ENCODE results near the gene SPRR2B. TPM values are rescaled to one million over a fixed set of nuclear protein-coding genes. Genes with fewer than 3 reads are reported as not detected.

Gene SPRR2B
- total RNA-seq, 2 experiments from 2014 or later: not detected

- POLR2A ChIA-PET: no interaction called here
- no peak overlapping the region for H3K27ac ChIP-seq (ENCODE audit: low read depth in 1 of 2, low read length in 2 of 2)
- no peaks in the 10 kb centered on the region for H3K27me3 ChIP-seq (ENCODE audit: control insufficient read depth in 1 of 2, insufficient read depth in 2 of 2, low read length in 2 of 2)
- ATAC-seq (ENCODE audit: poor library complexity): no peak
- no peaks in the 10 kb centered on the region for H3K9me3 ChIP-seq (ENCODE audit: control insufficient read depth in 1 of 2, insufficient read depth in 1 of 2, low read length in 2 of 2)
- H3K4me1 ChIP-seq (ENCODE audit: insufficient read depth, low read length): no peaks in the 10 kb centered on the region
- peaks cover 29% of the 10 kb centered on the region for H3K27me3 Mint-ChIP-seq
- H3K27ac Mint-ChIP-seq: no peak overlapping the region
- no peaks in the 10 kb centered on the region for H3K36me3 Mint-ChIP-seq (ENCODE audit: low read depth)
- DNase-seq: no peak
- no peaks in the 10 kb centered on the region for H3K9me3 Mint-ChIP-seq
- no peak overlapping the region for H3K4me3 ChIP-seq (ENCODE audit: low read length)
- no peaks in the 10 kb centered on the region for H3K4me1 Mint-ChIP-seq (ENCODE audit: low read depth)
- CTCF ChIA-PET: no interaction called here
- H3K36me3 ChIP-seq (ENCODE audit: insufficient read depth, low read length): no peaks in the 10 kb centered on the region
- no peak overlapping the region for H3K4me3 Mint-ChIP-seq
- intact Hi-C loops (cut with DNase I, micrococcal nuclease): no loop called here
- TF ChIP-seq, protein P1, sequence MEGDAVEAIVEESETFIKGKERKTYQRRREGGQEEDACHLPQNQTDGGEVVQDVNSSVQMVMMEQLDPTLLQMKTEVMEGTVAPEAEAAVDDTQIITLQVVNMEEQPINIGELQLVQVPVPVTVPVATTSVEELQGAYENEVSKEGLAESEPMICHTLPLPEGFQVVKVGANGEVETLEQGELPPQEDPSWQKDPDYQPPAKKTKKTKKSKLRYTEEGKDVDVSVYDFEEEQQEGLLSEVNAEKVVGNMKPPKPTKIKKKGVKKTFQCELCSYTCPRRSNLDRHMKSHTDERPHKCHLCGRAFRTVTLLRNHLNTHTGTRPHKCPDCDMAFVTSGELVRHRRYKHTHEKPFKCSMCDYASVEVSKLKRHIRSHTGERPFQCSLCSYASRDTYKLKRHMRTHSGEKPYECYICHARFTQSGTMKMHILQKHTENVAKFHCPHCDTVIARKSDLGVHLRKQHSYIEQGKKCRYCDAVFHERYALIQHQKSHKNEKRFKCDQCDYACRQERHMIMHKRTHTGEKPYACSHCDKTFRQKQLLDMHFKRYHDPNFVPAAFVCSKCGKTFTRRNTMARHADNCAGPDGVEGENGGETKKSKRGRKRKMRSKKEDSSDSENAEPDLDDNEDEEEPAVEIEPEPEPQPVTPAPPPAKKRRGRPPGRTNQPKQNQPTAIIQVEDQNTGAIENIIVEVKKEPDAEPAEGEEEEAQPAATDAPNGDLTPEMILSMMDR (IDR thresholded peaks at IDR 0.05): no peak
These were observed 38.6 kb downstream of the SPRR2B start for GRCh38 chr1:153032677-153033308.

- intact Hi-C loops (cut with DNase I, micrococcal nuclease): no loop called here
- no peaks in the 10 kb centered on the region for H3K9me3 ChIP-seq (ENCODE audit: control insufficient read depth in 1 of 2, insufficient read depth in 1 of 2, low read length in 2 of 2)
- no peak overlapping the region for H3K4me3 ChIP-seq (ENCODE audit: low read length)
- no peaks in the 10 kb centered on the region for H3K4me1 ChIP-seq (ENCODE audit: insufficient read depth, low read length)
- CTCF ChIA-PET: no interaction called here
- POLR2A ChIA-PET: no interaction called here
- TF ChIP-seq, protein P1 (IDR thresholded peaks at IDR 0.05): no peak
- Mint-ChIP-seq H3K4me1 (ENCODE audit: low read depth) (no peaks in the 10 kb centered on the region), H3K27ac (no peak overlapping the region), H3K9me3 (no peaks in the 10 kb centered on the region), H3K36me3 (ENCODE audit: low read depth) (no peaks in the 10 kb centered on the region), H3K27me3 (peaks cover 29% of the 10 kb centered on the region), H3K4me3 (no peak overlapping the region)
- DNase-seq (no peak), ATAC-seq (ENCODE audit: poor library complexity) (no peak)
- H3K36me3 ChIP-seq (ENCODE audit: insufficient read depth, low read length): no peaks in the 10 kb centered on the region
- H3K27ac ChIP-seq (ENCODE audit: low read depth in 1 of 2, low read length in 2 of 2): no peak overlapping the region
- H3K27me3 ChIP-seq (ENCODE audit: control insufficient read depth in 1 of 2, insufficient read depth in 2 of 2, low read length in 2 of 2): no peaks in the 10 kb centered on the region
These were observed 39.3 kb downstream of the SPRR2B start for GRCh38 chr1:153032073-153032472.

DNA sequence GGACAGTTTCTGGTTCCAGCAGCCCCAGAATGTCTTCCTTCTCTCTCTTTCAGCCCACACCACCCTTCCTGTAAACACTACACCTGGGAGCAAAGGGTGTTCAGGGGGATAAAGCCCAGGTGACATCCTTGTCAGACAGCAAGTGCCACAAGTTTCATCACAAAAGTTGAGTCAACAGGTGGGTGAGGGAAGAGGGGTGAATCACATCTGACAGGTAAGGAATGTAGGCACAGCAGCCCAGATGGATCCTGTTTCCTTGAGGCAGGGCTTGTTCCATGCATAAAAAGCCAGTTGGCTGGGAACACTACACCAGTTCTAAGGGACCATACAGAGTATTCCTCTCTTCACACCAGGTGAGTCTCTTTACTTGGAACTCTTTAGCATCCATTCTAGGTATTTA is 40.5 kb downstream of the SPRR2B start, which contains the start of gene SPRR1B:
TSS of gene SPRR1B (plus strand) at position 309 of the 400 bp plus-strand sequence. CDS start 1,143 bp downstream, outside the sequence.
- no peak within 1 kb of the TSS for H3K4me3 ChIP-seq (ENCODE audit: low read length)
- H3K27me3 ChIP-seq (ENCODE audit: control insufficient read depth in 1 of 2, insufficient read depth in 2 of 2, low read length in 2 of 2): no peaks in the 10 kb centered on the region
- no peaks in the 10 kb centered on the region for H3K9me3 ChIP-seq (ENCODE audit: control insufficient read depth in 1 of 2, insufficient read depth in 1 of 2, low read length in 2 of 2)
- Mint-ChIP-seq H3K4me3 (no peak within 1 kb of the TSS), H3K27me3 (peaks cover 34% of the 10 kb centered on the region), H3K27ac (no peak within 1 kb of the TSS), H3K9me3 (no peaks in the 10 kb centered on the region), H3K4me1 (ENCODE audit: low read depth) (no peaks in the 10 kb centered on the region), H3K36me3 (ENCODE audit: low read depth) (no peaks in the 10 kb centered on the region)
- no peaks in the 10 kb centered on the region for H3K36me3 ChIP-seq (ENCODE audit: insufficient read depth, low read length)
- DNase-seq (no peak), ATAC-seq (ENCODE audit: poor library complexity) (no peak)
- no peaks in the 10 kb centered on the region for H3K4me1 ChIP-seq (ENCODE audit: insufficient read depth, low read length)
- H3K27ac ChIP-seq (ENCODE audit: low read depth in 1 of 2, low read length in 2 of 2): no peak within 1 kb of the TSS
- TF ChIP-seq, protein P1 (IDR thresholded peaks at IDR 0.05): no peak
- ChIA-PET CTCF (no interaction called here), POLR2A (no interaction called here)
- intact Hi-C loops (cut with DNase I, micrococcal nuclease): no loop called here
